HG03175 (cell line): ENCODE data around the gene MARCHF10.

Experiments
- ATAC-seq: cut with Tn5 transposase; IDR thresholded peaks from one replicate; pipeline ENCODE4 v1.9.1; 2021; ENCODE audit warnings: mild to moderate bottlenecking, moderate library complexity; ENCODE audit not compliant: unreplicated experiment

Gene MARCHF10

GRCh38 chr17:62755141-62755851, 52.8 kb downstream of the MARCHF10 start:
- ATAC-seq, result no peak

GRCh38 chr17:62754631-62755030, 53.5 kb downstream of the MARCHF10 start:
- no peak for ATAC-seq

GRCh38 chr17:62753562-62753961, 54.6 kb downstream of the MARCHF10 start:
- ATAC-seq, result no peak

- no peak for ATAC-seq
Measured at GRCh38 chr17:62751060-62751691, 56.9 kb downstream of the MARCHF10 start.

GRCh38 chr17:62750631-62751051, 57.5 kb downstream of the MARCHF10 start:
- ATAC-seq, result no peak

- no peak for ATAC-seq
Measured at GRCh38 chr17:62749926-62750325, 58.2 kb downstream of the MARCHF10 start.

- no peak for ATAC-seq
Measured at GRCh38 chr17:62746941-62747340, 61.2 kb downstream of the MARCHF10 start.

- ATAC-seq, result no peak
Measured at GRCh38 chr17:62745806-62746205, 62.3 kb downstream of the MARCHF10 start.

- ATAC-seq, result no peak
Measured at GRCh38 chr17:62744259-62744658, 63.9 kb downstream of the MARCHF10 start.

GRCh38 chr17:62741290-62741689, 66.8 kb downstream of the MARCHF10 start:
- no peak for ATAC-seq

- no peak for ATAC-seq
Measured at GRCh38 chr17:62739645-62740388, 68.3 kb downstream of the MARCHF10 start.

GRCh38 chr17:62738281-62738680, 69.8 kb downstream of the MARCHF10 start:
- ATAC-seq, result no peak

- no peak for ATAC-seq
Measured at GRCh38 chr17:62737513-62737912, 70.6 kb downstream of the MARCHF10 start.

- no peak for ATAC-seq
Measured at GRCh38 chr17:62735044-62735651, 73.0 kb downstream of the MARCHF10 start.

GRCh38 chr17:62732125-62732524, 76.0 kb downstream of the MARCHF10 start:
- ATAC-seq, result no peak

- no peak for ATAC-seq
Measured at GRCh38 chr17:62727916-62728672, 80.0 kb downstream of the MARCHF10 start.

GRCh38 chr17:62725791-62726249, 82.3 kb downstream of the MARCHF10 start:
- no peak for ATAC-seq

- peak; percentile 93 for ATAC-seq
Measured at GRCh38 chr17:62724398-62725146, 83.5 kb downstream of the MARCHF10 start.

- ATAC-seq, result no peak
Measured at GRCh38 chr17:62723842-62724241, 84.3 kb downstream of the MARCHF10 start.

GRCh38 chr17:62722625-62723024, 85.5 kb downstream of the MARCHF10 start:
- no peak for ATAC-seq
